ENCODE data around the gene OR14C36.

DNA sequence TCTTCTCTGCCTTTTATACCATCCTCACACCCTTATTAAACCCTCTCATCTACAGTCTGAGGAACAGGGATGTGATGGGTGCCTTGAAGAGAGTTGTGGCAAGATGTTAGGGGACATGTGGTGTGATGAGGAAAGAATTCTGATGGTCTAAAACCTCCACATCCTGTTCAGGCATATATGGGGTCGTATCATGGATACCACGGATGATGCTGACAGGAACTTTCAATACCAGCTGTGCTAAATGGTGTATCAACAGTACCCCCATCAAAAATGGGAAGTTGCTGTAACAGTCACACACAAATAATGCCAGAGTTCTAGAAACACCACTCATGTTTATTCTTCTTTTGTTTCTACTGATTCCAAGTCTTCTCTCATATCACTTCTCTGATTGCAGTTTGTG, 39.9 kb downstream of the OR14C36 start:
- TF ChIP-seq POLR2A (IDR thresholded peaks at IDR 0.05; ENCODE audit: low read length) (no peak), GATA1 (IDR thresholded peaks at IDR 0.05; ENCODE audit: low read depth, low read length) (no peak)

All from erythroblast (primary cell).